ENCODE data around the gene SLC2A8.

SLC2A8 gene

GRCh38 chr9:127403507-127404192 lies 6.7 kb downstream of the SLC2A8 start:
- no peak for DNase-seq

- no peak for DNase-seq
These were observed 7.7 kb downstream of the SLC2A8 start for GRCh38 chr9:127404631-127405030.

- no peak for DNase-seq
These were observed 8.6 kb downstream of the SLC2A8 start for GRCh38 chr9:127405344-127406125.

- no peak for DNase-seq
These were observed 10.0 kb downstream of the SLC2A8 start for GRCh38 chr9:127406799-127407491.

GRCh38 chr9:127407492-127407843 lies 10.5 kb downstream of the SLC2A8 start:
- DNase-seq = no peak

GRCh38 chr9:127411122-127411521 lies 14.2 kb downstream of the SLC2A8 start:
- DNase-seq = no peak

- no peak for DNase-seq
These were observed 18.2 kb downstream of the SLC2A8 start for GRCh38 chr9:127415141-127415540.

- DNase-seq = no peak
These were observed 18.7 kb downstream of the SLC2A8 start for GRCh38 chr9:127415657-127416056.

GRCh38 chr9:127417131-127418036 lies 20.4 kb downstream of the SLC2A8 start:
- no peak for DNase-seq

- peak; percentile 43 for DNase-seq
These were observed 21.1 kb downstream of the SLC2A8 start for GRCh38 chr9:127418037-127418471.

GRCh38 chr9:127419348-127419747 lies 22.4 kb downstream of the SLC2A8 start:
- DNase-seq = no peak

- no peak for DNase-seq
These were observed 24.1 kb downstream of the SLC2A8 start for GRCh38 chr9:127421057-127421456.

- DNase-seq = no peak
These were observed 25.3 kb downstream of the SLC2A8 start for GRCh38 chr9:127422133-127422782.

- no peak for DNase-seq
These were observed 25.8 kb downstream of the SLC2A8 start for GRCh38 chr9:127422787-127423186.

- DNase-seq = no peak
These were observed 26.5 kb downstream of the SLC2A8 start for GRCh38 chr9:127423476-127423933.

- peak; percentile 90 for DNase-seq
These were observed 27.1 kb downstream of the SLC2A8 start, which contains the start of gene ZNF79 for GRCh38 chr9:127423934-127424675. Gene ZNF79, plus strand, starts transcription at chr9:127424382. Its CDS starts 406 bp downstream, at chr9:127424788.

GRCh38 chr9:127424676-127424999 lies 27.7 kb downstream of the SLC2A8 start:
- peak; percentile 40 for DNase-seq

- DNase-seq = no peak
These were observed 29.8 kb downstream of the SLC2A8 start for GRCh38 chr9:127426756-127427155.

GRCh38 chr9:127428348-127428747 lies 31.4 kb downstream of the SLC2A8 start:
- no peak for DNase-seq

- no peak for DNase-seq
These were observed 33.4 kb downstream of the SLC2A8 start for GRCh38 chr9:127430415-127430814.

Measured in CD4-positive, alpha-beta T cell treated with Interleukin-17A for 1 hour (primary cell).